Measurements from ENCODE around the gene STEAP1B.
"Not testable (repeated sequence)": the region's sequence is repeated elsewhere in the genome, so short reads cannot be mapped to it uniquely, and the experiment has no call there.

DNA sequence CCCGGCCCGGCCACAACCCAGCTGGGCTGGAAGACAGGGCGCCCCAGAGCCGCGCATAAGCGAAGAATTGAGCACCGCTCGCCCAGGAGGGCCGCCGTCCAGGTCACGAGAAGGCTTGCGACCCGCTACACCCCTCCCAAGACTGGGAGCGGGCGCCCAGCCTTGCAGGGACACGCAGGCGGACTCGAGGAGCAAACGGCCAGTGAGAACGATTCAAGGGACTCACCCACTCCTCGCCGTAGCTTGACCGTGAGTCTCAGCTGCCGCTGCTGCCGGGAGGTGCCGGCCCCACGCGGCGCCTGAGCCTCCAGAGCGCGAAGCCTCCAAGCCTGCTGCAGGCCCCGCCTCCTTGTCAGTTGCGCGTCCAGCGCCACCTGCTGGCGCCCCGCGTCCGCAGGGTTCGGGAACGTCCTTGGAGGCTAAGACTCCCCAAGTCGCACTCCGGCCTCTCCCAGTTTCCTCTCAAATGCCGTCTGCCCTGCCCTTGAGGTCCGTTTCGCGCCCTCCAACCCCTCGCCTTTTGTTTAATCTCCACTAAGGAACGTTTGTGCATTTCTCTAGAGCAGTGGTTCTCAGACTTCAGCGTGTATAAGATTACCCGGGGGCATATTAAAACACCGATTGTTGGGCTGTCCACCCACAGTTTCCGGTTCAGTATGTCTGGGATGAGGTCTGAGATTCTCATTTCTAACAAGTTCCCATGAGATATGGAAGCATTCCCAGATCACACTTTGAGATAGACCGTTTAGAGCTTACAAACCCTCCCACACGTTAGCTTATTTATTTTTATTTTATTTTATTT is at the start of gene STEAP1B:
- TF ChIP-seq, protein P1, sequence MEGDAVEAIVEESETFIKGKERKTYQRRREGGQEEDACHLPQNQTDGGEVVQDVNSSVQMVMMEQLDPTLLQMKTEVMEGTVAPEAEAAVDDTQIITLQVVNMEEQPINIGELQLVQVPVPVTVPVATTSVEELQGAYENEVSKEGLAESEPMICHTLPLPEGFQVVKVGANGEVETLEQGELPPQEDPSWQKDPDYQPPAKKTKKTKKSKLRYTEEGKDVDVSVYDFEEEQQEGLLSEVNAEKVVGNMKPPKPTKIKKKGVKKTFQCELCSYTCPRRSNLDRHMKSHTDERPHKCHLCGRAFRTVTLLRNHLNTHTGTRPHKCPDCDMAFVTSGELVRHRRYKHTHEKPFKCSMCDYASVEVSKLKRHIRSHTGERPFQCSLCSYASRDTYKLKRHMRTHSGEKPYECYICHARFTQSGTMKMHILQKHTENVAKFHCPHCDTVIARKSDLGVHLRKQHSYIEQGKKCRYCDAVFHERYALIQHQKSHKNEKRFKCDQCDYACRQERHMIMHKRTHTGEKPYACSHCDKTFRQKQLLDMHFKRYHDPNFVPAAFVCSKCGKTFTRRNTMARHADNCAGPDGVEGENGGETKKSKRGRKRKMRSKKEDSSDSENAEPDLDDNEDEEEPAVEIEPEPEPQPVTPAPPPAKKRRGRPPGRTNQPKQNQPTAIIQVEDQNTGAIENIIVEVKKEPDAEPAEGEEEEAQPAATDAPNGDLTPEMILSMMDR (IDR thresholded peaks at IDR 0.05): peak in 5 of 7 experiments; percentile 28 to 88 (median 70)
- peak in 1 of 3 donors; percentile 16 for TF ChIP-seq POLR2AphosphoS5 (IDR thresholded peaks at IDR 0.05)
- TF ChIP-seq POLR2A (IDR thresholded peaks at IDR 0.05): not testable (repeated sequence)
